Stimulated activated CD4-positive, alpha-beta T cell treated with anti-CD3 and anti-CD28 coated beads, TNF-alpha, amount 100 ng/mL, for 48 hours (primary cell): ENCODE measurements around the gene AHCYL2.
"Not testable (repeated sequence)": the region's sequence is repeated elsewhere in the genome, so short reads cannot be mapped to it uniquely, and the experiment has no call there.

Source experiments
- DNase-seq, 3 donors: peaks; one replicate each; pipeline ENCODE4 v3.0.0-alpha.2; 2020; ENCODE audit warnings: low read depth in 3 of 3

AHCYL2 gene

GRCh38 chr7:129453510-129454248 is 228.8 kb downstream of the AHCYL2 start:
- no peak for DNase-seq

GRCh38 chr7:129454249-129454551 is 229.4 kb downstream of the AHCYL2 start:
- no peak for DNase-seq

- DNase-seq = no peak
Measured at GRCh38 chr7:129456421-129456820, 231.6 kb downstream of the AHCYL2 start.

- no peak for DNase-seq
Measured at GRCh38 chr7:129457101-129457500, 232.3 kb downstream of the AHCYL2 start.

GRCh38 chr7:129458171-129458570 is 233.3 kb downstream of the AHCYL2 start:
- DNase-seq = no peak

- no peak for DNase-seq
Measured at GRCh38 chr7:129461809-129462208, 237.0 kb downstream of the AHCYL2 start.

- DNase-seq = no peak
Measured at GRCh38 chr7:129462420-129462819, 237.6 kb downstream of the AHCYL2 start.

GRCh38 chr7:129464194-129464593 is 239.4 kb downstream of the AHCYL2 start:
- DNase-seq = no peak

GRCh38 chr7:129465080-129465479 is 240.2 kb downstream of the AHCYL2 start:
- no peak for DNase-seq

- DNase-seq = no peak
Measured at GRCh38 chr7:129466796-129467195, 242.0 kb downstream of the AHCYL2 start.

- no peak for DNase-seq
Measured at GRCh38 chr7:129468087-129468486, 243.3 kb downstream of the AHCYL2 start.

GRCh38 chr7:129468547-129468946 is 243.7 kb downstream of the AHCYL2 start:
- DNase-seq = no peak

GRCh38 chr7:129469930-129470329 is 245.1 kb downstream of the AHCYL2 start:
- no peak for DNase-seq

- no peak for DNase-seq
Measured at GRCh38 chr7:129470411-129470810, 245.6 kb downstream of the AHCYL2 start.

- peak in 1 of 3 donors; percentile 10 for DNase-seq
Measured at GRCh38 chr7:129471402-129471827, 246.6 kb downstream of the AHCYL2 start.

- DNase-seq = not testable (repeated sequence)
Measured at GRCh38 chr7:129475931-129476330, 251.1 kb downstream of the AHCYL2 start.

- not testable (repeated sequence) for DNase-seq
Measured at GRCh38 chr7:129476398-129476797, 251.6 kb downstream of the AHCYL2 start.
